H1 (cell line): ENCODE results near the gene SLCO2A1. TPM values are rescaled to one million over a fixed set of nuclear protein-coding genes. Genes with fewer than 3 reads are reported as not detected.

ENCODE experiments used
- CTCF ChIA-PET: fragments of 300-600 bp; sonication (Branson Sonifier 250); formaldehyde crosslinking; loops from one replicate; lab custom pipeline; 2021; ENCODE audit not compliant: partially characterized antibody; lab: Charles Lee
- POLR2A ChIA-PET: fragments of 300-600 bp; sonication (Branson Sonifier 250); formaldehyde crosslinking; loops from one replicate; lab custom pipeline; 2021; ENCODE audit warnings: inconsistent platforms; ENCODE audit not compliant: partially characterized antibody; lab: Charles Lee
- DNase-seq, 2 experiments: peaks; one replicate each; pipeline versions ENCODE4 v3.0.0 to v3.0.0-alpha.2; 2010 to 2022; ENCODE audit warnings: low spot score in 2 of 2, low read depth in 1 of 2, mixed read lengths in 1 of 2
- FAIRE-seq: peaks from 2 replicates; lab custom pipeline; 2011; peaks lifted over from hg19 to GRCh38; lab: Jason Lieb, UNC
- H2AFZ ChIP-seq: 2 replicates; pipeline ENCODE4 v1.8.1; 2012; ENCODE audit warnings: low read length, inconsistent platforms
- H2AK5ac ChIP-seq: 2 replicates; pipeline ENCODE4 v1.6.1; 2013; ENCODE audit warnings: low read depth, low read length
- H2BK120ac ChIP-seq: replicated peaks from 2 replicates; pipeline ENCODE3; 2013; ENCODE audit warnings: low read depth, low read length, inconsistent platforms
- H2BK12ac ChIP-seq: 2 replicates; pipeline ENCODE4 v1.6.1; 2013; ENCODE audit warnings: low read depth, low read length
- H2BK15ac ChIP-seq: 2 replicates; pipeline ENCODE4 v1.6.1; 2013; ENCODE audit warnings: low read length
- H2BK20ac ChIP-seq: 2 replicates; pipeline ENCODE4 v1.6.1; 2013; ENCODE audit warnings: low read length
- H2BK5ac ChIP-seq: 2 replicates; pipeline ENCODE4 v1.6.1; 2013; ENCODE audit warnings: low read depth, low read length
- H3K14ac ChIP-seq: 2 replicates; pipeline ENCODE4 v1.6.1; 2013; ENCODE audit warnings: inconsistent platforms; ENCODE audit not compliant: insufficient read length
- H3K18ac ChIP-seq: 2 replicates; pipeline ENCODE4 v1.6.1; 2013; ENCODE audit warnings: low read length; ENCODE audit errors: extremely low read depth
- H3K23ac ChIP-seq: 2 replicates; pipeline ENCODE4 v1.6.1; 2013; ENCODE audit warnings: inconsistent platforms; ENCODE audit not compliant: insufficient read length
- H3K23me2 ChIP-seq: 2 replicates; pipeline ENCODE4 v1.6.1; 2013; ENCODE audit warnings: low read depth, low read length
- H3K27ac ChIP-seq: 2 replicates; pipeline ENCODE4 v1.6.1; 2011; ENCODE audit warnings: low read depth, low read length, inconsistent platforms
- H3K27me3 ChIP-seq, 4 experiments: replicated peaks in 1 of 4; 1 replicate in 1 of 4; 2 replicates in 3 of 4; pipeline versions ENCODE4 v1.6.1 to v1.8.1; 2011 to 2013; ENCODE audit warnings: low read length in 3 of 4, mild to moderate bottlenecking in 3 of 4, inconsistent platforms in 2 of 4, mixed read lengths in 2 of 4, moderate library complexity in 1 of 4; ENCODE audit not compliant: control insufficient read depth in 3 of 4, insufficient read depth in 3 of 4; ENCODE audit errors: extremely low read depth in 1 of 4
- H3K36me3 ChIP-seq, 4 experiments: 2 replicates each; pipeline versions ENCODE4 v1.6.1 to v1.8.1; 2011 to 2013; ENCODE audit warnings: mild to moderate bottlenecking in 4 of 4, low read length in 3 of 4, moderate library complexity in 2 of 4, control low read depth in 1 of 4, inconsistent platforms in 1 of 4; ENCODE audit not compliant: insufficient read depth in 4 of 4, control insufficient read depth in 2 of 4
- H3K4ac ChIP-seq: replicated peaks from 2 replicates; pipeline ENCODE3; 2013; ENCODE audit warnings: low read length, low read depth, mixed read lengths, inconsistent platforms; ENCODE audit not compliant: insufficient read length
- H3K4me1 ChIP-seq, 4 experiments: replicated peaks in 1 of 4; 1 replicate in 1 of 4; 2 replicates in 3 of 4; pipeline versions ENCODE4 v1.6.1 to v1.8.1; 2011 to 2013; ENCODE audit warnings: low read length in 3 of 4, inconsistent platforms in 2 of 4, mixed read lengths in 1 of 4; ENCODE audit not compliant: insufficient read depth in 4 of 4, control insufficient read depth in 3 of 4
- H3K4me2 ChIP-seq, 2 experiments: 2 replicates each; pipeline versions ENCODE4 v1.6.1 to v1.8.1; 2011 to 2013; ENCODE audit warnings: low read depth in 2 of 2, low read length in 2 of 2, control low read depth in 1 of 2, inconsistent platforms in 1 of 2, mild to moderate bottlenecking in 1 of 2; ENCODE audit not compliant: insufficient read depth in 1 of 2
- H3K4me3 ChIP-seq, 4 experiments: fragments of 200-600, 300-600 bp in 1 of 4; sonication (generic), shearing (Covaris generic), sonication (Bioruptor Twin) in 1 of 4; 2 replicates each; pipeline versions ENCODE4 v1.5.1 to v1.8.1; 2011 to 2016; ENCODE audit warnings: low read length in 4 of 4, low read depth in 3 of 4, control low read depth in 2 of 4, inconsistent platforms in 2 of 4, mild to moderate bottlenecking in 2 of 4, mixed read lengths in 1 of 4, moderate library complexity in 1 of 4; ENCODE audit not compliant: insufficient read depth in 2 of 4; ENCODE audit errors: extremely low read depth in 1 of 4
- H3K56ac ChIP-seq: replicated peaks from 2 replicates; pipeline ENCODE3; 2013; ENCODE audit warnings: low read depth, mild to moderate bottlenecking, mixed read lengths, low read length, inconsistent platforms; ENCODE audit not compliant: insufficient read length
- H3K79me1 ChIP-seq: 2 replicates; pipeline ENCODE4 v1.6.1; 2013; ENCODE audit warnings: low read depth, low read length, control low read depth
- H3K79me2 ChIP-seq, 2 experiments: 2 replicates each; pipeline versions ENCODE4 v1.6.1 to v1.8.1; 2012 to 2013; ENCODE audit warnings: low read length in 2 of 2, mild to moderate bottlenecking in 2 of 2, inconsistent platforms in 1 of 2; ENCODE audit not compliant: insufficient read depth in 2 of 2, control insufficient read depth in 1 of 2
- H3K9ac ChIP-seq, 4 experiments: replicated peaks in 1 of 4; 1 replicate in 1 of 4; 2 replicates in 3 of 4; pipeline versions ENCODE4 v1.6.1 to v1.8.1; 2011 to 2013; ENCODE audit warnings: low read depth in 3 of 4, low read length in 3 of 4, control low read depth in 2 of 4, mild to moderate bottlenecking in 2 of 4, moderate library complexity in 2 of 4, inconsistent platforms in 1 of 4; ENCODE audit errors: extremely low read depth in 1 of 4
- H3K9me3 ChIP-seq, 2 experiments: 2 replicates each; pipeline versions ENCODE4 v1.6.1 to v1.8.1; 2012 to 2013; ENCODE audit warnings: mild to moderate bottlenecking in 2 of 2, moderate library complexity in 2 of 2, control low read depth in 1 of 2, inconsistent platforms in 1 of 2, low read depth in 1 of 2, low read length in 1 of 2, mixed read lengths in 1 of 2; ENCODE audit not compliant: insufficient read depth in 2 of 2
- H4K20me1 ChIP-seq, 2 experiments: replicated peaks in 1 of 2; 2 replicates each; pipeline versions ENCODE3 to v1.8.1; 2011 to 2013; ENCODE audit warnings: inconsistent platforms in 2 of 2, low read length in 2 of 2, mild to moderate bottlenecking in 1 of 2; ENCODE audit not compliant: insufficient read depth in 2 of 2, control insufficient read depth in 1 of 2
- H4K5ac ChIP-seq: 2 replicates; pipeline ENCODE4 v1.6.1; 2013; ENCODE audit warnings: low read length, low read depth, mixed read lengths, inconsistent platforms; ENCODE audit not compliant: insufficient read length
- H4K8ac ChIP-seq: 2 replicates; pipeline ENCODE4 v1.8.0; 2013; ENCODE audit warnings: mild to moderate bottlenecking, moderate library complexity, low read length, inconsistent platforms; ENCODE audit not compliant: insufficient read depth; ENCODE audit errors: extremely low read depth
- H4K91ac ChIP-seq: replicated peaks from 2 replicates; pipeline ENCODE3; 2013; ENCODE audit warnings: low read length, mixed read lengths, inconsistent platforms; ENCODE audit not compliant: insufficient read length
- ASH2L ChIP-seq: fragments of 200-600, 300-600 bp; sonication (generic); IDR thresholded peaks from one replicate; pipeline ENCODE4 v1.7.1; 2017; ENCODE audit warnings: low read length
- BACH1 ChIP-seq: IDR thresholded peaks from 2 replicates; pipeline ENCODE4 v1.6.1; 2012; ENCODE audit warnings: low read length, improper control_type of control experiment
- HDAC6 ChIP-seq: IDR thresholded peaks from one replicate; pipeline ENCODE4 v1.7.1; 2012; ENCODE audit warnings: low read depth, mild to moderate bottlenecking, inconsistent platforms, low read length, moderate library complexity
- POLR2AphosphoS5 ChIP-seq: IDR thresholded peaks from 2 replicates; pipeline ENCODE4 v1.6.1; 2011; ENCODE audit warnings: low read depth, low read length
- RBBP5 ChIP-seq: IDR thresholded peaks from 2 replicates; pipeline ENCODE4 v1.7.1; 2012; ENCODE audit warnings: low read depth, mild to moderate bottlenecking, inconsistent platforms, low read length, moderate library complexity, borderline replicate concordance
- SIN3A ChIP-seq, 2 experiments: IDR thresholded peaks in 1 of 2; conservative IDR thresholded peaks in 1 of 2; 2 replicates each; pipeline ENCODE4 v1.6.1; 2011 to 2012; ENCODE audit warnings: low read length in 2 of 2, improper control_type of control experiment in 1 of 2, low read depth in 1 of 2, mild to moderate bottlenecking in 1 of 2
- SIX5 ChIP-seq: IDR thresholded peaks from 2 replicates; pipeline ENCODE4 v1.6.1; 2011; ENCODE audit warnings: mild to moderate bottlenecking, low read depth, low read length
- SP1 ChIP-seq: IDR thresholded peaks from 2 replicates; pipeline ENCODE4 v1.6.1; 2011; ENCODE audit warnings: low read depth, low read length
- TAF7 ChIP-seq: optimal IDR thresholded peaks from 2 replicates; pipeline ENCODE3; 2011; ENCODE audit warnings: low read depth, mild to moderate bottlenecking, inconsistent platforms, low read length, moderate library complexity, borderline replicate concordance
- WGBS, 2 experiments: shearing (Covaris generic) in 1 of 2; methylation state at CpG; one replicate each; pipeline versions ENCODE4 v1.1.6 to v1.1.7; 2013 to 2015; ENCODE audit warnings: low lambda C conversion rate in 2 of 2, mixed read lengths in 2 of 2, inconsistent platforms in 1 of 2, low coverage in 1 of 2, missing lambda C conversion rate in 1 of 2; ENCODE audit not compliant: insufficient replicate concordance in 2 of 2, insufficient coverage in 1 of 2, insufficient read length in 1 of 2; ENCODE audit errors: extremely low coverage in 1 of 2, missing lambda C conversion rate in 1 of 2; 5-methylcytosine and 5-hydroxymethylcytosine counted together
- polyA plus RNA-seq, 7 experiments: library from polyadenylated mRNA; depleted of rRNA in 3 of 7; stranded (reverse) in 5 of 7; unstranded in 2 of 7; fragments of >200 nt in 5 of 7; fragments of 200-250 nt in 2 of 7; gene quantifications; 1 replicate in 5 of 7; 2 replicates in 1 of 7; 4 replicates in 1 of 7; pipeline versions ENCODE4 v1.2.1 to v1.2.3, GENCODE V29; 2011 to 2013; ENCODE audit warnings: missing spikeins in 2 of 7, mixed read lengths in 2 of 7
- total RNA-seq: library from RNA; stranded (reverse); fragmentation: NEBNext Ultra II Directional; extraction: Animal tissue kit (Norgen Biotek cat#: 25700); gene quantifications from 2 replicates; pipeline ENCODE4 v1.2.1, GENCODE V29; 2021

The SLCO2A1 gene
- total and polyA plus RNA-seq, 2 of the 8 experiments (the other 6 are each of a cell fraction or from before 2014, with no cell fraction given) = 1.1 to 2.3 TPM

DNA sequence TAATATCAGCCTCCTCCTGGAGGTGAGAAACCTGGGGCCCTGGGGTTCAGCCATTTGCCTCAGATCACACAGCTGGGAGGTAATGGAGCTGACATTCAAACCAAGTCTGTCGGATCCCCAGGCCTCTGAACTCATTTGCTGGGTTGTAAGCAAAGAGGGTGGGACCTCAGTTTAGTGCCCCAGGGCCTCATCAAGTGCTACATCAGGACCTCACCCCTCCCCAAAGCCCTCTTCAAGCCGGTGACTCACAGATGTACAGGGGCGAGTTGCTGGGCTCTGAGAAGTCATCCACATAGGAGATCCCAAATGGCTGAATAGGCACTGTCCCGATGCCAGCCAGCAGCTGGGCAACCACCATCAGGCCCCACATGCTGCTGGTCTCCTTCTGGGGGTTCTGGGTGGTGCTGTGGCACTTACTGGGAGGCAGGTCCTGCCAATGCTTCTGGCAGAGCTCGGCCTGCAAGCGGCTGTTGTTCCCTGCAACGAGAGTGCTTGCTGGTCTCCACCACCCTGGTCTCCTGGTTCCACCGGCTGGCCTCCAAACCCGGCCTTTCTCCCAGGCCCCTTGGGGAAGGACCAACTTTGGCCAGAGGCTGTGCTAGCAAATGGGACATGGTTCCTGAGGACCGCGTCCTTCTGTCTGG, 74.9 kb downstream of the SLCO2A1 start:
- Histone ChIP-seq H4K91ac (no peak overlapping the region), H2BK120ac (no peak overlapping the region), H3K18ac (no peak overlapping the region), H3K27me3 (peaks cover 0 to 2% (median 0%) of the 10 kb centered on the region in 4 experiments; a peak in 2 of 7 replicates), H4K8ac (no peak overlapping the region; the same call in 1 of the 2 replicates), H2AK5ac (no peak overlapping the region), H3K23me2 (no peaks in the 10 kb centered on the region), H2BK20ac (no peak overlapping the region), H3K14ac (no peak overlapping the region), H3K4me2 (no peak overlapping the region), H3K79me1 (no peaks in the 10 kb centered on the region), H2BK5ac (no peak overlapping the region), H3K9me3 (no peaks in the 10 kb centered on the region), H3K27ac (no peak overlapping the region), H3K9ac (no peak overlapping the region), H2AFZ (no peak overlapping the region), H3K4me3 (no peak overlapping the region), H2BK12ac (no peak overlapping the region), H4K20me1 (no peaks in the 10 kb centered on the region), H3K79me2 (no peaks in the 10 kb centered on the region), H4K5ac (no peak overlapping the region), H3K4me1 (no peaks in the 10 kb centered on the region), H3K36me3 (no peaks in the 10 kb centered on the region), H3K4ac (no peak overlapping the region), H3K23ac (no peak overlapping the region), H3K56ac (no peak overlapping the region), H2BK15ac (no peak overlapping the region)
- TF ChIP-seq RBBP5 (no peak), SIX5 (no peak), TAF7 (no peak), HDAC6 (no peak), SP1 (no peak), SIN3A (conservative IDR thresholded peaks at IDR 0.05 in 1 of 2, IDR thresholded peaks at IDR 0.05 in 1 of 2; ENCODE audit: low read depth in 1 of 2, low read length in 2 of 2) (no peak), POLR2AphosphoS5 (no peak), BACH1 (no peak), ASH2L (no peak)
- 88% methylated on average over 11 of the region's 11 CpGs; no CpG with 5 or more reads in 1 of the 2 experiments for WGBS, 2 experiments
- CTCF ChIA-PET = interaction anchor here (0.6 to 7.0 kb wide), 7 partner anchors 12 to 312 kb away, joined by 3 to 38 read pairs (median 3); no protein-coding TSS in a partner anchor
- POLR2A ChIA-PET = interaction anchor here (1.4 kb wide), 1 partner anchor 10 kb away, joined by 4 read pairs; no protein-coding TSS in a partner anchor
- FAIRE-seq (no peak), DNase-seq (no peak)
